ENCODE results near the gene CALHM6. TPM values are rescaled to one million over a fixed set of nuclear protein-coding genes. Genes with fewer than 3 reads are reported as not detected.

The CALHM6 gene
- total RNA-seq (10 to 100 TPM in 1 of 5 donors, 1 to 10 TPM in 3, under 1 TPM in 1; 0.53 to 15.4 (median 3.8) TPM), total RNA-seq (0 to 0.47 (median 0.14) reads per million in 29 experiments)
- total RNA-seq (2013): 26.2 TPM

GRCh38 chr6:116461331-116461931 is at the start of gene CALHM6:
Gene CALHM6 (plus strand): TSS chr6:116461375. CDS start chr6:116461930, 555 bp downstream.
- Histone ChIP-seq H3K27ac (ENCODE audit: low read length) (peak within 1 kb of the TSS; percentile 62), H3K27me3 (replicated peaks in 1 of 2; ENCODE audit: control insufficient read depth in 2 of 2, extremely low read depth in 1 of 2, insufficient read depth in 2 of 2, low read length in 1 of 2) (no peaks in the 10 kb centered on the region), H3K9me3 (no peaks in the 10 kb centered on the region), H3K36me3 (ENCODE audit: control insufficient read depth in 2 of 2, extremely low read depth in 1 of 2, insufficient read depth in 1 of 2, low read length in 1 of 2) (no peaks in the 10 kb centered on the region), H3K4me3 (ENCODE audit: control insufficient read depth in 1 of 2, extremely low read depth in 1 of 2, low read length in 1 of 2) (peak within 1 kb of the TSS; percentile 53 to 55), H3K4me1 (ENCODE audit: control insufficient read depth in 1 of 2, extremely low read depth in 1 of 2, insufficient read depth in 2 of 2, low read length in 2 of 2) (peaks cover 14 to 16% of the 10 kb centered on the region in 2 experiments)
- DNase-seq: peak in 1 of 35 experiments; percentile 0
- peaks cover 0 to 38% of the 10 kb centered on the region in 2 donors for H3K27me3 Mint-ChIP-seq
- WGBS (ENCODE audit: insufficient coverage): 47% methylated on average over 12 of the region's 13 CpGs
- POLR2A ChIA-PET: no interaction called here
- H3K4me1 Mint-ChIP-seq: peaks cover 28 to 42% (median 34%) of the 10 kb centered on the region in 3 donors
- CTCF ChIA-PET: interaction anchor here in 1 of 2 donors (0.6 kb wide), 1 partner anchor 231 kb away, joined by 3 read pairs; no protein-coding TSS in a partner anchor
- H3K36me3 Mint-ChIP-seq: no peaks in the 10 kb centered on the region
- H3K4me3 Mint-ChIP-seq: peak within 1 kb of the TSS; percentile 73 to 83 (median 77)
- ATAC-seq (replicated peaks in 1 of 4): peak in 1 of 4 experiments; percentile 17
- no peaks in the 10 kb centered on the region for H3K9me3 Mint-ChIP-seq
- H3K27ac Mint-ChIP-seq: peak within 1 kb of the TSS; percentile 12 to 69

- no peaks in the 10 kb centered on the region for H3K4me1 ChIP-seq (ENCODE audit: control insufficient read depth in 1 of 2, extremely low read depth in 1 of 2, insufficient read depth in 2 of 2, low read length in 2 of 2)
- no peak overlapping the region for H3K4me3 Mint-ChIP-seq
Observed at GRCh38 chr6:116412270-116412669, 48.9 kb upstream of the CALHM6 start.

GRCh38 chr6:116413357-116413756 is 47.8 kb upstream of the CALHM6 start:
- H3K4me3 Mint-ChIP-seq: no peak overlapping the region
- ChIA-PET POLR2A (no interaction called here), CTCF (no interaction called here)
- H3K27me3 ChIP-seq (replicated peaks in 1 of 2; ENCODE audit: control insufficient read depth in 2 of 2, extremely low read depth in 1 of 2, insufficient read depth in 2 of 2, low read length in 1 of 2): no peaks in the 10 kb centered on the region
- peaks cover 0 to 2% of the 10 kb centered on the region in 2 donors for H3K27me3 Mint-ChIP-seq
- H3K27ac ChIP-seq (ENCODE audit: low read length): no peak overlapping the region
- no CpG with 5 or more reads among the region's 1 CpG for WGBS (ENCODE audit: insufficient coverage)
- no peaks in the 10 kb centered on the region for H3K36me3 ChIP-seq (ENCODE audit: control insufficient read depth in 2 of 2, extremely low read depth in 1 of 2, insufficient read depth in 1 of 2, low read length in 1 of 2)
- H3K27ac Mint-ChIP-seq: no peak overlapping the region
- H3K36me3 Mint-ChIP-seq: peaks cover 3% of the 10 kb centered on the region
- no peaks in the 10 kb centered on the region for H3K4me1 ChIP-seq (ENCODE audit: control insufficient read depth in 1 of 2, extremely low read depth in 1 of 2, insufficient read depth in 2 of 2, low read length in 2 of 2)
- ATAC-seq (replicated peaks in 1 of 4): no peak
- no peaks in the 10 kb centered on the region for H3K9me3 ChIP-seq
- H3K9me3 Mint-ChIP-seq: no peaks in the 10 kb centered on the region
- H3K4me3 ChIP-seq (ENCODE audit: control insufficient read depth in 1 of 2, extremely low read depth in 1 of 2, low read length in 1 of 2): no peak overlapping the region
- peaks cover 3 to 5% (median 3%) of the 10 kb centered on the region in 3 donors for H3K4me1 Mint-ChIP-seq
- DNase-seq: no peak

More at GRCh38 chr6:116412270-116412669, 48.9 kb upstream of the CALHM6 start:
- no peak for DNase-seq
- CTCF ChIA-PET: no interaction called here
- Mint-ChIP-seq H3K4me1 (peaks cover 3 to 5% (median 3%) of the 10 kb centered on the region in 3 donors), H3K27ac (no peak overlapping the region), H3K27me3 (peaks cover 0 to 2% of the 10 kb centered on the region in 2 donors), H3K9me3 (no peaks in the 10 kb centered on the region), H3K36me3 (peaks cover 3% of the 10 kb centered on the region)
- no peak overlapping the region for H3K27ac ChIP-seq (ENCODE audit: low read length)
- POLR2A ChIA-PET: no interaction called here
- no peaks in the 10 kb centered on the region for H3K9me3 ChIP-seq
- no peaks in the 10 kb centered on the region for H3K36me3 ChIP-seq (ENCODE audit: control insufficient read depth in 2 of 2, extremely low read depth in 1 of 2, insufficient read depth in 1 of 2, low read length in 1 of 2)
- no peaks in the 10 kb centered on the region for H3K27me3 ChIP-seq (replicated peaks in 1 of 2; ENCODE audit: control insufficient read depth in 2 of 2, extremely low read depth in 1 of 2, insufficient read depth in 2 of 2, low read length in 1 of 2)
- ATAC-seq (replicated peaks in 1 of 4): no peak
- H3K4me3 ChIP-seq (ENCODE audit: control insufficient read depth in 1 of 2, extremely low read depth in 1 of 2, low read length in 1 of 2): no peak overlapping the region

- Mint-ChIP-seq H3K9me3 (no peaks in the 10 kb centered on the region), H3K27me3 (no peaks in the 10 kb centered on the region), H3K4me3 (no peak overlapping the region), H3K4me1 (no peaks in the 10 kb centered on the region), H3K36me3 (peaks cover 3% of the 10 kb centered on the region), H3K27ac (no peak overlapping the region)
- WGBS (ENCODE audit: insufficient coverage): 100% methylated on average over 1 of the region's 3 CpGs
- Histone ChIP-seq H3K36me3 (ENCODE audit: control insufficient read depth in 2 of 2, extremely low read depth in 1 of 2, insufficient read depth in 1 of 2, low read length in 1 of 2) (no peaks in the 10 kb centered on the region), H3K27me3 (replicated peaks in 1 of 2; ENCODE audit: control insufficient read depth in 2 of 2, extremely low read depth in 1 of 2, insufficient read depth in 2 of 2, low read length in 1 of 2) (no peaks in the 10 kb centered on the region), H3K27ac (ENCODE audit: low read length) (no peak overlapping the region), H3K9me3 (no peaks in the 10 kb centered on the region), H3K4me3 (ENCODE audit: control insufficient read depth in 1 of 2, extremely low read depth in 1 of 2, low read length in 1 of 2) (no peak overlapping the region), H3K4me1 (ENCODE audit: control insufficient read depth in 1 of 2, extremely low read depth in 1 of 2, insufficient read depth in 2 of 2, low read length in 2 of 2) (no peaks in the 10 kb centered on the region)
- no peak for DNase-seq
- POLR2A ChIA-PET: interaction anchor here in 1 of 2 donors (0.6 kb wide), 1 partner anchor 398 kb away, joined by 3 read pairs; no protein-coding TSS in a partner anchor
- CTCF ChIA-PET: no interaction called here
- no peak for ATAC-seq (replicated peaks in 1 of 4)
Observed at GRCh38 chr6:116417661-116418060, 43.5 kb upstream of the CALHM6 start.

GRCh38 chr6:116419069-116419786 is 41.9 kb upstream of the CALHM6 start:
- no peak overlapping the region for H3K27ac ChIP-seq (ENCODE audit: low read length)
- H3K4me1 ChIP-seq (ENCODE audit: control insufficient read depth in 1 of 2, extremely low read depth in 1 of 2, insufficient read depth in 2 of 2, low read length in 2 of 2): no peaks in the 10 kb centered on the region
- ATAC-seq (replicated peaks in 1 of 4) (no peak), DNase-seq (no peak)
- Mint-ChIP-seq H3K9me3 (no peaks in the 10 kb centered on the region), H3K4me1 (no peaks in the 10 kb centered on the region), H3K27ac (no peak overlapping the region), H3K27me3 (no peaks in the 10 kb centered on the region), H3K4me3 (no peak overlapping the region), H3K36me3 (peaks cover 3% of the 10 kb centered on the region)
- no peaks in the 10 kb centered on the region for H3K36me3 ChIP-seq (ENCODE audit: control insufficient read depth in 2 of 2, extremely low read depth in 1 of 2, insufficient read depth in 1 of 2, low read length in 1 of 2)
- WGBS (ENCODE audit: insufficient coverage): 100% methylated on average over 2 of the region's 2 CpGs
- H3K4me3 ChIP-seq (ENCODE audit: control insufficient read depth in 1 of 2, extremely low read depth in 1 of 2, low read length in 1 of 2): no peak overlapping the region
- ChIA-PET CTCF (interaction anchor here in 1 of 2 donors (1.8 kb wide), 1 partner anchor 8 kb away, joined by 5 read pairs; no protein-coding TSS in a partner anchor), POLR2A (interaction anchor here in 1 of 2 donors (0.6 kb wide), 1 partner anchor 26 kb away, joined by 3 read pairs; no protein-coding TSS in a partner anchor)
- no peaks in the 10 kb centered on the region for H3K9me3 ChIP-seq
- H3K27me3 ChIP-seq (replicated peaks in 1 of 2; ENCODE audit: control insufficient read depth in 2 of 2, extremely low read depth in 1 of 2, insufficient read depth in 2 of 2, low read length in 1 of 2): no peaks in the 10 kb centered on the region

GRCh38 chr6:116420341-116420740 is 40.8 kb upstream of the CALHM6 start:
- Mint-ChIP-seq H3K4me1 (no peaks in the 10 kb centered on the region), H3K36me3 (no peaks in the 10 kb centered on the region), H3K4me3 (no peak overlapping the region), H3K27ac (no peak overlapping the region), H3K9me3 (no peaks in the 10 kb centered on the region), H3K27me3 (no peaks in the 10 kb centered on the region)
- no peaks in the 10 kb centered on the region for H3K4me1 ChIP-seq (ENCODE audit: control insufficient read depth in 1 of 2, extremely low read depth in 1 of 2, insufficient read depth in 2 of 2, low read length in 2 of 2)
- POLR2A ChIA-PET: no interaction called here
- H3K36me3 ChIP-seq (ENCODE audit: control insufficient read depth in 2 of 2, extremely low read depth in 1 of 2, insufficient read depth in 1 of 2, low read length in 1 of 2): no peaks in the 10 kb centered on the region
- no peak for ATAC-seq (replicated peaks in 1 of 4)
- no peaks in the 10 kb centered on the region for H3K27me3 ChIP-seq (replicated peaks in 1 of 2; ENCODE audit: control insufficient read depth in 2 of 2, extremely low read depth in 1 of 2, insufficient read depth in 2 of 2, low read length in 1 of 2)
- no CpG with 5 or more reads among the region's 5 CpGs for WGBS (ENCODE audit: insufficient coverage)
- no peak for DNase-seq
- no peak overlapping the region for H3K27ac ChIP-seq (ENCODE audit: low read length)
- H3K9me3 ChIP-seq: no peaks in the 10 kb centered on the region
- CTCF ChIA-PET: interaction anchor here in 1 of 2 donors (1.3 kb wide), 1 partner anchor 113 kb away, joined by 4 read pairs; no protein-coding TSS in a partner anchor
- no peak overlapping the region for H3K4me3 ChIP-seq (ENCODE audit: control insufficient read depth in 1 of 2, extremely low read depth in 1 of 2, low read length in 1 of 2)

Measured in T-cell (primary cell).